Neural cell (in vitro differentiated cells): ENCODE results near the gene THYN1.

ENCODE experiments used
- CTCF ChIP-seq: fragments of 450-650 bp; IDR thresholded peaks from 2 replicates; pipeline ENCODE4 v1.5.1; 2014; ENCODE audit warnings: antibody characterized with exemption, mild to moderate bottlenecking, moderate library complexity; ENCODE audit not compliant: poor library complexity, severe bottlenecking
- EP300 ChIP-seq: fragments of 450-650 bp; conservative IDR thresholded peaks from 2 replicates; pipeline ENCODE4 v1.6.1; 2014; ENCODE audit warnings: antibody characterized with exemption, mild to moderate bottlenecking, moderate library complexity; ENCODE audit not compliant: poor library complexity, severe bottlenecking
- EZH2 ChIP-seq: fragments of 200-600, 300-800 bp; shearing (Covaris generic), sonication (generic); IDR thresholded peaks from 2 replicates; pipeline ENCODE4 v1.6.1; 2014; ENCODE audit warnings: antibody characterized with exemption, low read length, borderline replicate concordance, mild to moderate bottlenecking; ENCODE audit not compliant: insufficient read depth, poor library complexity, severe bottlenecking
- POLR2AphosphoS5 ChIP-seq: IDR thresholded peaks from 2 replicates; pipeline ENCODE4 v1.6.1; 2012
- SMC3 ChIP-seq: fragments of 450-650 bp; conservative IDR thresholded peaks from 2 replicates; pipeline ENCODE4 v1.6.1; 2014; ENCODE audit warnings: antibody characterized with exemption, mild to moderate bottlenecking, moderate library complexity; ENCODE audit not compliant: poor library complexity

- TF ChIP-seq CTCF, result no peak
- TF ChIP-seq POLR2AphosphoS5, result no peak
- TF ChIP-seq EZH2, result no peak
- no peak for TF ChIP-seq EP300
- no peak for TF ChIP-seq SMC3
These were observed 30.0 kb downstream of the THYN1 start for GRCh38 chr11:134223121-134223520.
